Esophagus squamous epithelium (tissue), 5 donors: ENCODE data around the gene TNFSF10. TPM values are rescaled to one million over a fixed set of nuclear protein-coding genes. Genes with fewer than 3 reads are reported as not detected.

Source experiments
- DNase-seq: peaks from one replicate; lab custom pipeline; 2025; lab: John Stamatoyannopoulos, UW
- H3K27ac ChIP-seq, 4 donors: fragments of 200-600 bp; sonication (generic); one replicate each; pipeline ENCODE4 v1.5.1; 2016 to 2019; ENCODE audit warnings: mild to moderate bottlenecking in 1 of 4
- H3K27me3 ChIP-seq, 4 donors: fragments of 200-600 bp; sonication (generic); 1 replicate in 3 of 4; 2 replicates in 1 of 4; pipeline versions ENCODE4 v1.5.1 to v1.6.0; 2017 to 2021; ENCODE audit warnings: antibody characterized with exemption in 1 of 4
- H3K36me3 ChIP-seq, 3 donors: fragments of 200-600 bp; sonication (generic); one replicate each; pipeline ENCODE4 v1.5.1; 2016 to 2019
- H3K4me1 ChIP-seq, 3 donors: fragments of 200-600 bp; sonication (generic); one replicate each; pipeline ENCODE4 v1.5.1; 2017 to 2019
- H3K4me3 ChIP-seq, 4 donors: fragments of 200-600 bp; sonication (generic); 1 replicate in 3 of 4; 2 replicates in 1 of 4; pipeline ENCODE4 v1.5.1; 2016 to 2019; ENCODE audit warnings: mild to moderate bottlenecking in 2 of 4, moderate library complexity in 1 of 4
- H3K9me3 ChIP-seq, 3 donors: fragments of 200-600 bp; sonication (generic); one replicate each; pipeline ENCODE4 v1.5.1; 2016 to 2019
- CTCF ChIP-seq, 6 experiments: fragments of 450-650 bp in 4 of 6; fragments of 200-600 bp in 2 of 6; sonication (generic) in 2 of 6; IDR thresholded peaks; one replicate each; pipeline ENCODE4 v1.5.1; 2016 to 2019; ENCODE audit warnings: antibody characterized with exemption in 6 of 6, mild to moderate bottlenecking in 4 of 6, moderate library complexity in 4 of 6
- POLR2A ChIP-seq, 4 donors: fragments of 450-650 bp; IDR thresholded peaks; one replicate each; pipeline ENCODE4 v1.6.1; 2017; ENCODE audit warnings: antibody characterized with exemption in 4 of 4, mild to moderate bottlenecking in 4 of 4, moderate library complexity in 3 of 4
- WGBS, 2 donors: methylation state at CpG; one replicate each; pipeline ENCODE4 v1.1.5; 2018; 5-methylcytosine and 5-hydroxymethylcytosine counted together
- intact Hi-C: fragments of 100-400 bp; cut with DNase I; formaldehyde crosslinking; loops from one replicate; pipeline ENCODE4 v1.15.0; 2022
- total RNA-seq, 4 donors: library from RNA; depleted of rRNA; stranded (reverse); fragments of >200 nt; gene quantifications; one replicate each; pipeline ENCODE4 v1.1.0, GENCODE V29; 2016
- donor health status: DM: yes; HTN: yes; CAD: no.

TNFSF10 gene
- total RNA-seq, 4 donors from 2014 or later, result 61.7 to 128 (median 83.8) TPM

GRCh38 chr3:172562871-172563865 lies 39.9 kb upstream of the TNFSF10 start:
- H3K36me3 ChIP-seq, result no peaks in the 10 kb centered on the region
- intact Hi-C loops, result no loop called here
- WGBS, 2 donors, result 8 to 9% methylated on average over 8 of the region's 8 CpGs
- H3K27me3 ChIP-seq, result no peaks in the 10 kb centered on the region
- DNase-seq, result no peak
- peak overlapping the region; percentile 71 to 90 (median 86) for H3K27ac ChIP-seq
- TF ChIP-seq CTCF (IDR thresholded peaks at IDR 0.05), result no peak
- no peak for TF ChIP-seq POLR2A (IDR thresholded peaks at IDR 0.05)
- H3K9me3 ChIP-seq, result no peaks in the 10 kb centered on the region
- peaks cover 22 to 66% (median 36%) of the 10 kb centered on the region in 3 donors for H3K4me1 ChIP-seq
- H3K4me3 ChIP-seq, result peak overlapping the region in 2 of 4 donors; percentile 8 to 41

- Histone ChIP-seq H3K9me3 (no peaks in the 10 kb centered on the region), H3K36me3 (no peaks in the 10 kb centered on the region), H3K4me1 (peaks cover 30 to 77% (median 44%) of the 10 kb centered on the region in 3 donors), H3K4me3 (peak overlapping the region in 2 of 4 donors; percentile 8 to 41), H3K27ac (peak overlapping the region; percentile 71 to 90 (median 86)), H3K27me3 (no peaks in the 10 kb centered on the region)
- intact Hi-C loops, result no loop called here
- DNase-seq, result no peak
- TF ChIP-seq CTCF (IDR thresholded peaks at IDR 0.05) (no peak), POLR2A (IDR thresholded peaks at IDR 0.05) (no peak)
- WGBS, 2 donors, result 25 to 39% methylated on average over 12 of the region's 12 CpGs
These were observed 38.8 kb upstream of the TNFSF10 start for GRCh38 chr3:172561897-172562640.

- no peaks in the 10 kb centered on the region for H3K36me3 ChIP-seq
- intact Hi-C loops, result no loop called here
- whole genome bisulfite sequencing, 2 donors, result 21 to 35% methylated on average over 1 of the region's 1 CpG
- H3K9me3 ChIP-seq, result no peaks in the 10 kb centered on the region
- H3K27me3 ChIP-seq, result no peaks in the 10 kb centered on the region
- H3K4me1 ChIP-seq, result peaks cover 30 to 86% (median 49%) of the 10 kb centered on the region in 3 donors
- DNase-seq, result no peak
- H3K4me3 ChIP-seq, result no peak overlapping the region
- peak overlapping the region; percentile 24 to 90 (median 68) for H3K27ac ChIP-seq
- no peak for TF ChIP-seq POLR2A (IDR thresholded peaks at IDR 0.05)
- no peak for TF ChIP-seq CTCF (IDR thresholded peaks at IDR 0.05)
These were observed 37.4 kb upstream of the TNFSF10 start for GRCh38 chr3:172560586-172560985.

- Histone ChIP-seq H3K4me3 (no peak overlapping the region), H3K4me1 (peaks cover 30 to 86% (median 49%) of the 10 kb centered on the region in 3 donors), H3K27ac (peak overlapping the region; percentile 24 to 90 (median 70)), H3K9me3 (no peaks in the 10 kb centered on the region), H3K36me3 (no peaks in the 10 kb centered on the region), H3K27me3 (no peaks in the 10 kb centered on the region)
- TF ChIP-seq CTCF (IDR thresholded peaks at IDR 0.05), result no peak
- TF ChIP-seq POLR2A (IDR thresholded peaks at IDR 0.05), result no peak
- intact Hi-C loops, result no loop called here
- WGBS, 2 donors, result 52 to 69% methylated on average over 4 of the region's 4 CpGs
- DNase-seq, result no peak
These were observed 36.8 kb upstream of the TNFSF10 start for GRCh38 chr3:172560026-172560425.
